H1 (cell line): ENCODE measurements around the gene FKBP2. TPM values are rescaled to one million over a fixed set of nuclear protein-coding genes. Genes with fewer than 3 reads are reported as not detected.

Experiments used
- JUN ChIP-seq: IDR thresholded peaks from 2 replicates; pipeline ENCODE4 v1.6.1; 2011; ENCODE audit warnings: low read depth, mild to moderate bottlenecking, improper control_type of control experiment, low read length
- polyA plus RNA-seq, 7 experiments: library from polyadenylated mRNA; depleted of rRNA in 3 of 7; stranded (reverse) in 5 of 7; unstranded in 2 of 7; fragments of >200 nt in 5 of 7; fragments of 200-250 nt in 2 of 7; gene quantifications; 1 replicate in 5 of 7; 2 replicates in 1 of 7; 4 replicates in 1 of 7; pipeline versions ENCODE4 v1.2.1 to v1.2.3, GENCODE V29; 2011 to 2013; ENCODE audit warnings: missing spikeins in 2 of 7, mixed read lengths in 2 of 7
- total RNA-seq: library from RNA; stranded (reverse); fragmentation: NEBNext Ultra II Directional; extraction: Animal tissue kit (Norgen Biotek cat#: 25700); gene quantifications from 2 replicates; pipeline ENCODE4 v1.2.1, GENCODE V29; 2021
- TF ChIP-seq, protein P1 (sequence below): fragments of 300-600 bp; sonication (generic); IDR thresholded peaks from 2 replicates; pipeline ENCODE4 v1.7.1; 2012; ENCODE audit warnings: low read length, moderate library complexity, mild to moderate bottlenecking, inconsistent platforms; ENCODE audit not compliant: insufficient replicate concordance

Gene FKBP2
- total and polyA plus RNA-seq, 2 of the 8 experiments (the other 6 are each of a cell fraction or from before 2014, with no cell fraction given), result 41.7 to 52.5 TPM

DNA sequence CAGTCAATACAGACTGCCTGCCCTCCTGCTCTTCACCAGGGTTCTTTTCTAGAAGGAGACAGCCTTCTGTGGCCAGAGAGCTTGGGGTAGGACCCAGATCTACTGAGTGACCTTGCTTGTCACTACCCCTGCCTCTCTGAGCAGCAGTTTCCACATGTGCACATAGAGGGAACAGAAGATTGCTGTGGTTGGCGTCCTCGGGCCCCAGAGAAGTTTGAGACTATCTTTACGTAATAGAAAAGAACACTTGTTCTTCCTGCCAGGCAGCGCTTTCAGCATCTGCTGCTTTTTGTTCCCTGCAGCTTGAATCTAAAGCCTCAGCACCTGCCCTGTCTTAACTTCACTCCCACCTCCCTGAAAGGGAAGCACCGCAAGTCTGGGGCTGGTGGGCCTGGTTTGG lies 1.9 kb upstream of the FKBP2 start (continued):
- TF ChIP-seq, protein P1, sequence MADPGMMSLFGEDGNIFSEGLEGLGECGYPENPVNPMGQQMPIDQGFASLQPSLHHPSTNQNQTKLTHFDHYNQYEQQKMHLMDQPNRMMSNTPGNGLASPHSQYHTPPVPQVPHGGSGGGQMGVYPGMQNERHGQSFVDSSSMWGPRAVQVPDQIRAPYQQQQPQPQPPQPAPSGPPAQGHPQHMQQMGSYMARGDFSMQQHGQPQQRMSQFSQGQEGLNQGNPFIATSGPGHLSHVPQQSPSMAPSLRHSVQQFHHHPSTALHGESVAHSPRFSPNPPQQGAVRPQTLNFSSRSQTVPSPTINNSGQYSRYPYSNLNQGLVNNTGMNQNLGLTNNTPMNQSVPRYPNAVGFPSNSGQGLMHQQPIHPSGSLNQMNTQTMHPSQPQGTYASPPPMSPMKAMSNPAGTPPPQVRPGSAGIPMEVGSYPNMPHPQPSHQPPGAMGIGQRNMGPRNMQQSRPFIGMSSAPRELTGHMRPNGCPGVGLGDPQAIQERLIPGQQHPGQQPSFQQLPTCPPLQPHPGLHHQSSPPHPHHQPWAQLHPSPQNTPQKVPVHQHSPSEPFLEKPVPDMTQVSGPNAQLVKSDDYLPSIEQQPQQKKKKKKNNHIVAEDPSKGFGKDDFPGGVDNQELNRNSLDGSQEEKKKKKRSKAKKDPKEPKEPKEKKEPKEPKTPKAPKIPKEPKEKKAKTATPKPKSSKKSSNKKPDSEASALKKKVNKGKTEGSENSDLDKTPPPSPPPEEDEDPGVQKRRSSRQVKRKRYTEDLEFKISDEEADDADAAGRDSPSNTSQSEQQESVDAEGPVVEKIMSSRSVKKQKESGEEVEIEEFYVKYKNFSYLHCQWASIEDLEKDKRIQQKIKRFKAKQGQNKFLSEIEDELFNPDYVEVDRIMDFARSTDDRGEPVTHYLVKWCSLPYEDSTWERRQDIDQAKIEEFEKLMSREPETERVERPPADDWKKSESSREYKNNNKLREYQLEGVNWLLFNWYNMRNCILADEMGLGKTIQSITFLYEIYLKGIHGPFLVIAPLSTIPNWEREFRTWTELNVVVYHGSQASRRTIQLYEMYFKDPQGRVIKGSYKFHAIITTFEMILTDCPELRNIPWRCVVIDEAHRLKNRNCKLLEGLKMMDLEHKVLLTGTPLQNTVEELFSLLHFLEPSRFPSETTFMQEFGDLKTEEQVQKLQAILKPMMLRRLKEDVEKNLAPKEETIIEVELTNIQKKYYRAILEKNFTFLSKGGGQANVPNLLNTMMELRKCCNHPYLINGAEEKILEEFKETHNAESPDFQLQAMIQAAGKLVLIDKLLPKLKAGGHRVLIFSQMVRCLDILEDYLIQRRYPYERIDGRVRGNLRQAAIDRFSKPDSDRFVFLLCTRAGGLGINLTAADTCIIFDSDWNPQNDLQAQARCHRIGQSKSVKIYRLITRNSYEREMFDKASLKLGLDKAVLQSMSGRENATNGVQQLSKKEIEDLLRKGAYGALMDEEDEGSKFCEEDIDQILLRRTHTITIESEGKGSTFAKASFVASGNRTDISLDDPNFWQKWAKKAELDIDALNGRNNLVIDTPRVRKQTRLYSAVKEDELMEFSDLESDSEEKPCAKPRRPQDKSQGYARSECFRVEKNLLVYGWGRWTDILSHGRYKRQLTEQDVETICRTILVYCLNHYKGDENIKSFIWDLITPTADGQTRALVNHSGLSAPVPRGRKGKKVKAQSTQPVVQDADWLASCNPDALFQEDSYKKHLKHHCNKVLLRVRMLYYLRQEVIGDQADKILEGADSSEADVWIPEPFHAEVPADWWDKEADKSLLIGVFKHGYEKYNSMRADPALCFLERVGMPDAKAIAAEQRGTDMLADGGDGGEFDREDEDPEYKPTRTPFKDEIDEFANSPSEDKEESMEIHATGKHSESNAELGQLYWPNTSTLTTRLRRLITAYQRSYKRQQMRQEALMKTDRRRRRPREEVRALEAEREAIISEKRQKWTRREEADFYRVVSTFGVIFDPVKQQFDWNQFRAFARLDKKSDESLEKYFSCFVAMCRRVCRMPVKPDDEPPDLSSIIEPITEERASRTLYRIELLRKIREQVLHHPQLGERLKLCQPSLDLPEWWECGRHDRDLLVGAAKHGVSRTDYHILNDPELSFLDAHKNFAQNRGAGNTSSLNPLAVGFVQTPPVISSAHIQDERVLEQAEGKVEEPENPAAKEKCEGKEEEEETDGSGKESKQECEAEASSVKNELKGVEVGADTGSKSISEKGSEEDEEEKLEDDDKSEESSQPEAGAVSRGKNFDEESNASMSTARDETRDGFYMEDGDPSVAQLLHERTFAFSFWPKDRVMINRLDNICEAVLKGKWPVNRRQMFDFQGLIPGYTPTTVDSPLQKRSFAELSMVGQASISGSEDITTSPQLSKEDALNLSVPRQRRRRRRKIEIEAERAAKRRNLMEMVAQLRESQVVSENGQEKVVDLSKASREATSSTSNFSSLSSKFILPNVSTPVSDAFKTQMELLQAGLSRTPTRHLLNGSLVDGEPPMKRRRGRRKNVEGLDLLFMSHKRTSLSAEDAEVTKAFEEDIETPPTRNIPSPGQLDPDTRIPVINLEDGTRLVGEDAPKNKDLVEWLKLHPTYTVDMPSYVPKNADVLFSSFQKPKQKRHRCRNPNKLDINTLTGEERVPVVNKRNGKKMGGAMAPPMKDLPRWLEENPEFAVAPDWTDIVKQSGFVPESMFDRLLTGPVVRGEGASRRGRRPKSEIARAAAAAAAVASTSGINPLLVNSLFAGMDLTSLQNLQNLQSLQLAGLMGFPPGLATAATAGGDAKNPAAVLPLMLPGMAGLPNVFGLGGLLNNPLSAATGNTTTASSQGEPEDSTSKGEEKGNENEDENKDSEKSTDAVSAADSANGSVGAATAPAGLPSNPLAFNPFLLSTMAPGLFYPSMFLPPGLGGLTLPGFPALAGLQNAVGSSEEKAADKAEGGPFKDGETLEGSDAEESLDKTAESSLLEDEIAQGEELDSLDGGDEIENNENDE, result no peak
- TF ChIP-seq JUN, result no peak
